Endodermal cell (in vitro differentiated cells): ENCODE results near the gene IFT122. TPM values are rescaled to one million over a fixed set of nuclear protein-coding genes. Genes with fewer than 3 reads are reported as not detected.

ENCODE experiments used
- DNase-seq: peaks from one replicate; pipeline ENCODE4 v3.0.0-alpha.2; 2017
- H3K27ac ChIP-seq: 2 replicates; pipeline ENCODE4 v1.5.1; 2013; ENCODE audit warnings: mild to moderate bottlenecking, low read depth, low read length, moderate library complexity
- H3K27me3 ChIP-seq: 2 replicates; pipeline ENCODE4 v1.6.1; 2013; ENCODE audit warnings: mild to moderate bottlenecking, low read length, moderate library complexity; ENCODE audit not compliant: insufficient read depth, control insufficient read depth, poor library complexity, severe bottlenecking
- H3K36me3 ChIP-seq: 2 replicates; pipeline ENCODE4 v1.7.0; 2013; ENCODE audit warnings: mild to moderate bottlenecking, low read length, moderate library complexity; ENCODE audit not compliant: control insufficient read depth, insufficient read depth
- H3K4me1 ChIP-seq: one replicate; pipeline ENCODE4 v1.7.0; 2013; ENCODE audit warnings: low read length; ENCODE audit not compliant: control insufficient read depth, insufficient read depth
- H3K4me3 ChIP-seq: 2 replicates; pipeline ENCODE4 v1.5.1; 2013; ENCODE audit warnings: mild to moderate bottlenecking, low read length, moderate library complexity
- H3K9ac ChIP-seq: 2 replicates; pipeline ENCODE4 v1.6.1; 2013; ENCODE audit warnings: mild to moderate bottlenecking, low read length, moderate library complexity; ENCODE audit not compliant: poor library complexity, severe bottlenecking; ENCODE audit errors: extremely low read depth
- H3K9me3 ChIP-seq: 2 replicates; pipeline ENCODE4 v1.6.1; 2013; ENCODE audit warnings: mild to moderate bottlenecking, low read length, moderate library complexity; ENCODE audit not compliant: control insufficient read depth
- H3K27ac Mint-ChIP-seq: 2 replicates; pipeline ENCODE4 v1.8.0; 2020; ENCODE audit warnings: mixed read lengths
- H3K27me3 Mint-ChIP-seq: 2 replicates; pipeline ENCODE4 v1.8.0; 2021; ENCODE audit warnings: mild to moderate bottlenecking, mixed read lengths; ENCODE audit not compliant: insufficient read depth
- H3K36me3 Mint-ChIP-seq: 2 replicates; pipeline ENCODE4 v1.8.0; 2020; ENCODE audit warnings: low read depth, mixed read lengths
- H3K4me1 Mint-ChIP-seq: 2 replicates; pipeline ENCODE4 v1.8.0; 2020; ENCODE audit warnings: mixed read lengths
- H3K4me3 Mint-ChIP-seq: 2 replicates; pipeline ENCODE4 v1.8.0; 2020; ENCODE audit warnings: mild to moderate bottlenecking, moderate library complexity, mixed read lengths
- H3K9me3 Mint-ChIP-seq: 2 replicates; pipeline ENCODE4 v1.8.0; 2020; ENCODE audit warnings: mild to moderate bottlenecking, mixed read lengths
- WGBS, 2 experiments: methylation state at CpG; one replicate each; pipeline versions ENCODE4 v1.1.5 to v1.1.7; 2013; ENCODE audit warnings: missing lambda C conversion rate in 2 of 2, mixed read lengths in 1 of 2; ENCODE audit not compliant: insufficient coverage in 1 of 2, insufficient read length in 1 of 2; 5-methylcytosine and 5-hydroxymethylcytosine counted together
- total RNA-seq, 2 donors: library from RNA; stranded (reverse); fragmentation: NEBNext Ultra II Directional in 1 of 2; extraction: Animal tissue kit (Norgen Biotek cat#: 25700) in 1 of 2; gene quantifications; 2 replicates in 1 of 2; 3 replicates in 1 of 2; pipeline ENCODE4 v1.2.1, GENCODE V29; 2021
- TF ChIP-seq, protein P1 (sequence below): fragments of 200-600 bp; sonication (generic); conservative IDR thresholded peaks from 2 replicates; pipeline ENCODE4 v1.5.0; 2021; ENCODE audit warnings: antibody characterized with exemption, mild to moderate bottlenecking

Gene IFT122
- total RNA-seq, 2 donors from 2014 or later: 36.0 to 46.6 TPM

DNA sequence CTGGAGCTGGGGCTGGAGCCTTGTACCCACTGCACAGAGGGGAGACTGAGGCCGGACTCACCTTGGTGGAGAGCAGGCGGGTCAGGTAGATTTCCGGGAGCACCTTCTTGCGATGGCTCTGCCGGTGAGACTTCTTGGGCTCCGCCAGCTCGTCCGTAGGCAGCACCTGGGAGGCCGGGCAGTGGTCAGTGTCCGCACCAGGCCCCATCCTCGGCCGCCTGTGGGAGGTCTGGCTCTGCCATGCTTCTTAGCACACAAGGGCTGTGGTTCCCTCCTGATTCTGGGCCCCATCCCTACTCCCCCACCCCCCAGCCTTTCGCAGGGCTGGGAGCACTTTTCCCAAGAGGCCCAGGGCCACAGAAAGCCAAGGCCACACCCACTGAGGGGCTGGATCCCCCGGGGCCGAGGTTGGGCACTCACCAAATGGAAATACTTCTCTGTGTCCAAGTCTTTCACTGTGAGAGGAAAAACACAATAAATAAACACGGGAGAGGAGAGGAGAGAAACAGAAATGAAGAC lies 120.3 kb downstream of the IFT122 start:
- Mint-ChIP-seq H3K36me3 (peaks cover 37% of the 10 kb centered on the region), H3K4me3 (no peak overlapping the region), H3K27me3 (no peaks in the 10 kb centered on the region), H3K9me3 (no peaks in the 10 kb centered on the region), H3K4me1 (peaks cover 6% of the 10 kb centered on the region), H3K27ac (no peak overlapping the region)
- Histone ChIP-seq H3K9me3 (no peaks in the 10 kb centered on the region), H3K27me3 (no peaks in the 10 kb centered on the region), H3K4me1 (no peaks in the 10 kb centered on the region), H3K4me3 (no peak overlapping the region), H3K9ac (no peak overlapping the region), H3K36me3 (no peaks in the 10 kb centered on the region), H3K27ac (no peak overlapping the region)
- DNase-seq: no peak
- WGBS, 2 experiments: 76 to 85% methylated on average over 6 to 16 of the region's 16 CpGs
- TF ChIP-seq, protein P1, sequence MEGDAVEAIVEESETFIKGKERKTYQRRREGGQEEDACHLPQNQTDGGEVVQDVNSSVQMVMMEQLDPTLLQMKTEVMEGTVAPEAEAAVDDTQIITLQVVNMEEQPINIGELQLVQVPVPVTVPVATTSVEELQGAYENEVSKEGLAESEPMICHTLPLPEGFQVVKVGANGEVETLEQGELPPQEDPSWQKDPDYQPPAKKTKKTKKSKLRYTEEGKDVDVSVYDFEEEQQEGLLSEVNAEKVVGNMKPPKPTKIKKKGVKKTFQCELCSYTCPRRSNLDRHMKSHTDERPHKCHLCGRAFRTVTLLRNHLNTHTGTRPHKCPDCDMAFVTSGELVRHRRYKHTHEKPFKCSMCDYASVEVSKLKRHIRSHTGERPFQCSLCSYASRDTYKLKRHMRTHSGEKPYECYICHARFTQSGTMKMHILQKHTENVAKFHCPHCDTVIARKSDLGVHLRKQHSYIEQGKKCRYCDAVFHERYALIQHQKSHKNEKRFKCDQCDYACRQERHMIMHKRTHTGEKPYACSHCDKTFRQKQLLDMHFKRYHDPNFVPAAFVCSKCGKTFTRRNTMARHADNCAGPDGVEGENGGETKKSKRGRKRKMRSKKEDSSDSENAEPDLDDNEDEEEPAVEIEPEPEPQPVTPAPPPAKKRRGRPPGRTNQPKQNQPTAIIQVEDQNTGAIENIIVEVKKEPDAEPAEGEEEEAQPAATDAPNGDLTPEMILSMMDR: no peak

DNA sequence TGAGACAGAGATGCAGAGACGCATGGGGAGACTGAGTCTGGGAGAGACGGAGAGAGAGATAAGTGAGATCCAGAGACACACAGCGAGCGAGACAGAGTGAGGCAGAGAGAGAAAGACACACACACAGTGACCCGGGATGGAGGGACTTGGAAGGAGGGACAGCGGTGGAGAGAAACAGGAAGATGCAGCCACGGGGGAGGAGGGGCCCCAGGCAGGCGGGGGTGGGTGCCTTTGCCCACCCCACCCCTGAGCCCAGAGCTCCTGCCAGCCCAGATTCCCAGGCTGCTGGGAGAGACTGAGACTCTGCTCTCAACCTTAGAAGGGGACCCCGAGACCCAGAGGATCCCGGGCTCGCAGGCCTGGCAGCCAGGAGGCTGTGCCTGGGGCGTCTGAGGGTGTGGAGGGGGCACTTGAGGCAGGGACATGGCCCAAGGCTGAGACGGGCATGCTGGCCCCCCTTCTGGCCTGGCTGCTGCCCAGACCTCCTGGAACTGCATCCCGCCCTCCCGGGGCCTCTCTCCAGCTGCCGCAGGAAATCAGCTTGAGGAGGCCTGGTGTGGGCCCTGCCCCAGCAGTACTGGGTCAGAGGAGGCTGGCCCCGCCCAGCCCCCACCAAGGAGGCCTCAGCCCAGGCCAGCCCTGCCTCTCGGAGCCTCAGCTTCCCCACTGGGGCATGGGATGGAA lies 121.0 kb downstream of the IFT122 start:
- Histone ChIP-seq H3K9ac (no peak overlapping the region), H3K4me3 (no peak overlapping the region), H3K27me3 (no peaks in the 10 kb centered on the region), H3K36me3 (no peaks in the 10 kb centered on the region), H3K9me3 (no peaks in the 10 kb centered on the region), H3K27ac (no peak overlapping the region), H3K4me1 (no peaks in the 10 kb centered on the region)
- 73 to 86% methylated on average over 11 to 18 of the region's 18 CpGs for WGBS, 2 experiments
- peaks cover 33% of the 10 kb centered on the region for H3K36me3 Mint-ChIP-seq
- H3K4me1 Mint-ChIP-seq: peaks cover 6% of the 10 kb centered on the region
- no peak for DNase-seq
- no peaks in the 10 kb centered on the region for H3K9me3 Mint-ChIP-seq
- H3K4me3 Mint-ChIP-seq: no peak overlapping the region
- H3K27me3 Mint-ChIP-seq: no peaks in the 10 kb centered on the region
- H3K27ac Mint-ChIP-seq: no peak overlapping the region
- TF ChIP-seq, protein P1: no peak

DNA sequence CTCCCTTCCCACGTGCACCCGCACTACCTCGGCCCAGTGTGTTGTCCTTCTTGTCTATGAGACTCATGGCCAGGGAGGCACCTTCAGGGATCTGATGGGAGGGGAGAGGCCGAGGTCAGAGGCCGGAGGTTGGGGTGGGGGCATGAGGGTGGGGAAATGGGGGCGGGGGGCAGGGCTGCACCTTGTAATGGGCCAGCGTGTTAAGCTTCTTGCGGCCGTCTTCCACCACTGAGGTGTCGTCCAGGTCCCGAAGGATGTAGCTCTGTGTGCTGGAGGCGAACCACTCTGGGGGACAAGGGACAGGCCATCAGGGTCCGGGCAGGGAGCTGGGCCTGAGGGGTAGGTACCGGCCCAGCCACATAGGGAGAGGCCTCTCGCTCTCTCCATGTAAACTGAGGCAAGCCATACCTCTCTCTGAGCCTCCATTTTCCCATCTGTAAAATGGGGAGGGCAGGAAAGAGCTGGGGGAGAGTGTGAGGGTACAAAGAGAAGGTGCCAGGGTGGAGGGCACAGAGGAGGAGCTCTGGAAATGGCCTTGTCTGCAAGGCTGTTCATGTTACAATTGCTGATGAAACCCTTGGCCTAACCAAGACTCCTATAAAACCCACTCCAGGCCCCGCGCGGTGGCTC lies 121.7 kb downstream of the IFT122 start:
- no peak overlapping the region for H3K4me3 ChIP-seq
- H3K27ac ChIP-seq: no peak overlapping the region
- H3K36me3 ChIP-seq: no peaks in the 10 kb centered on the region
- no peaks in the 10 kb centered on the region for H3K27me3 ChIP-seq
- Mint-ChIP-seq H3K36me3 (peaks cover 30% of the 10 kb centered on the region), H3K4me3 (no peak overlapping the region), H3K9me3 (no peaks in the 10 kb centered on the region), H3K27me3 (no peaks in the 10 kb centered on the region), H3K27ac (no peak overlapping the region), H3K4me1 (peaks cover 6% of the 10 kb centered on the region)
- no peak overlapping the region for H3K9ac ChIP-seq
- 93 to 94% methylated on average over 6 to 18 of the region's 18 CpGs for WGBS, 2 experiments
- TF ChIP-seq, protein P1: no peak
- no peaks in the 10 kb centered on the region for H3K4me1 ChIP-seq
- H3K9me3 ChIP-seq: no peaks in the 10 kb centered on the region
- no peak for DNase-seq
